Placental epithelial cell (primary cell): Measurements from ENCODE around the gene NR2E3. TPM values are rescaled to one million over a fixed set of nuclear protein-coding genes. Genes with fewer than 3 reads are reported as not detected.

Source experiments
- small RNA-seq: library from RNA; depleted of rRNA; stranded (forward); fragments of <200 nt; gene quantifications from one replicate; pipeline ENCODE3, GENCODE V24; 2012
- total RNA-seq: library from RNA; depleted of rRNA; stranded (reverse); fragments of >200 nt; gene quantifications from 2 replicates; pipeline ENCODE4 v1.2.3, GENCODE V29; 2012

The NR2E3 gene
- 0.54 and 1.6 TPM in 2 replicates for total RNA-seq

DNA sequence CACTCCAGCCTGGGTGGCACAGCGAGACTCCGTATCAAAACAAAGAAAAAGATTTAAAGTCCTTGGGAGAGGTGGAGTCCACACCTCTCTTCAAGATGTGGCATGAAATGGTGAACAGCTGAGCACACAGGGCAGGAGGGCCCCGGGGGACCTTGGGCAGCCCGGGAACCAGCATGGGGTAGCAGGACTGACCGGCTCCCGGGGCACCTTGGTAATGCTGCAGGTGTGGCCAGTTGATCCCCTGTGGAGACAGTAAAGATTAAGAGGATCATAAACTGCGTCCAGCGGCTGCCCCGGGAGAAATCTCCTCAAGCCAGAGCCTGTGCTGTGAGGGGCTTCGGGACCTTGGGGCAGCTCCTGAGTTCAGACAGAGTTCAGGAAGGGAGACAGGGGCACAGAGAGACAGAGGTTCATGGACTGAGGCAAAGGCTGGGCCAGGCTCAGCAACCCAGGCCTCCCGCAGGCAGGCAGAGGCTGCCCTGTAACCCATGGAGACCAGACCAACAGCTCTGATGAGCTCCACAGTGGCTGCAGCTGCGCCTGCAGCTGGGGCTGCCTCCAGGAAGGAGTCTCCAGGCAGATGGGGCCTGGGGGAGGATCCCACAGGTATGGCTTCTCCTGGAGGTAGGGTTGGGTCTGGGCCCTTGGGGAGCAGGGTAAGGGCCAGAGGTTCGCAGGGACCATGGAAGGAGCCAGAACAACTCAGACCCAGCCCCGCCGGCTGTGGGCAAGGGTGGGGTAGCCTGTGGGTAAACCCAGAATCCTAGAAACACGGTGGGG lies at the start of gene NR2E3:
Gene NR2E3, plus strand, starts transcription at position 299 of the 780 bp plus-strand sequence. Its CDS starts 190 bp downstream, at position 489.

Small RNA genes within 50 kb of the gene (small RNA-seq; reads per million reads assigned to genes)
- not detected for gene RNA5SP399
